NCI-H1436 (cell line): Measurements from ENCODE around the gene ARFGAP2.

ENCODE experiments used
- DNase-seq: peaks from one replicate; lab custom pipeline; 2025; lab: John Stamatoyannopoulos, UW

The ARFGAP2 gene

GRCh38 chr11:47186700-47187695 lies 10.3 kb upstream of the ARFGAP2 start:
- DNase-seq: peak; percentile 55

- peak; percentile 9 for DNase-seq
These were observed 9.5 kb upstream of the ARFGAP2 start, which contains the start of gene PACSIN3 for GRCh38 chr11:47186076-47186699. PACSIN3 (minus strand) TSS chr11:47186434; CDS start chr11:47182727, 3,707 bp downstream.

- no peak for DNase-seq
These were observed 8.8 kb upstream of the ARFGAP2 start for GRCh38 chr11:47185305-47186075.

- no peak for DNase-seq
These were observed 8.1 kb upstream of the ARFGAP2 start for GRCh38 chr11:47184711-47185304.

GRCh38 chr11:47183969-47184368 lies 7.3 kb upstream of the ARFGAP2 start:
- DNase-seq: no peak

- DNase-seq: no peak
These were observed 6.6 kb upstream of the ARFGAP2 start for GRCh38 chr11:47183031-47183856.

- no peak for DNase-seq
These were observed 5.7 kb upstream of the ARFGAP2 start for GRCh38 chr11:47182380-47182779.

- no peak for DNase-seq
These were observed 4.6 kb upstream of the ARFGAP2 start for GRCh38 chr11:47181271-47181670.

DNA sequence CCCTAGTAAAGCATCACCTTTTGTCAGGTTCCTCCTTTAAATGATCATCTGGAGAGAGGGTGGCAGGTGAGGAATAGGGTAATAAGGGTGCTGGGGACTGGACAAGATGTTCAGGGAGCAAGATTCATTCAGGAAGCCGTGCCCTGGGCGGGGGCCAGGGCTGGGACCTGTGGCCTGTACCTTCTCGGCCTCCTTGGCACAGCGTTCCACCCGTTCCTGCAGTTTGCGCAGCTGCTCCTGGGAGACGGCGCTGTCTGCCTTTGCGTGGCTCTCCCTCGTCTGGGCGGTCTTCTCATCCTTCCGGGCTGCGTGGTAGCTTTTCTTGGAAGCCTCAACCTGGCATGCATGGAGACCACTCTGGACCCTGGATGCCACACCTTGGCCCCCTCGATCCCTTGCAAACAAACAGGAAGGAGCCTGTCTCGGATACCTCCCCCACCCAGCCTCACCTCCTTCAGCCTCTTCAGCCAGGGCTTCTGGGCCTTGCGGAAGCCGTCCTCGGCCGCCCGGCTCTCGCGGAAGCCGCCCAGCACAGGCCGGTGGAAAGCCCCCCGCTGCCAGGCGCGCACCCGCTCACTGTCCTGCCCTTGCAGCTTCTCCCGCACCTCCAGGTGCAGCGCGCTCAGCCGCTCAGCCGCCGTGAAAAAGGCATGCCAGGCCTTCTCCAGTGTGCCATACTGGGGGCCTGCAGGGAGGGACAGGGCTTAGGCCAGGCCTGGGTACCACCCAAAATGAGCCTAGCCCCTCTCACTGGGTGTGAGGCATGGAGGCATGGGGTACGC lies 3.5 kb upstream of the ARFGAP2 start:
- no peak for DNase-seq

DNA sequence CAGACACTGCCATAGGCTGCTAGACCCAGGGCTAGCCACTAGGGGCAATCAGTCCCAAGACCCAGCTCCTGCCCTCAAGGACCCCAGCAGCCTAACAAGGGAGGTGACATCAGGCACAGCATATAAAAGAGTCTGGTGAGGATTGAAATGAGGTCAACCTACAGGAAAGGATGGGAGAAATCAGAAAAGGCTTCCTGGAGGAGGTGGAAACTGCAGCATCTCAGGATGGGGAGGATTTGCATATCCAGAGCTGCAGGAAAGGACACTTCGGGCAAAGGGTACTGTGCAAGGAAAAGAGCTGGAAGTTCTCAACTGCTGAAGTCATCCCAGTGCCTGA lies 2.9 kb upstream of the ARFGAP2 start:
- DNase-seq: peak; percentile 36

- DNase-seq: no peak
These were observed 2.3 kb upstream of the ARFGAP2 start for GRCh38 chr11:47178737-47179654.

DNA sequence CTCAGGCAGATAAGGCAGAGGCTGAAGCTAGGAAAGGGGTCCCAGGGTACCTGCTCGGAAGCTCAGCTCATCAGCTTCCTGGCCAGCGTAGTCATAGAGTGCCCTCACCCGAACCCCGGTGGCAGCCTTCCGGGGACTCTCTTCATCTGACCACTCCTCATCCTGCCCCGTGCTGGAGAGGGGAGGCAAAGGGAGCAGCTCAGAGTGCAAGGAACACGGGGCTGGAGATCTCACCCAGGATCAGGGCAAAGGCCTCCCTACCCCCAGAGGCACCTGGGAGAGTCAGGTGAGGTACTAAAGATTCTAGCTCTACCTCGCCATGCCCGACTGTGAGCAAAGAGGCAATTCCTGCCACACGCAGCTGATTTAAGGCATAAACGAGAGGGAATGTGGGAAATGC lies 1.6 kb upstream of the ARFGAP2 start:
- DNase-seq: no peak

- no peak for DNase-seq
These were observed 1.2 kb upstream of the ARFGAP2 start for GRCh38 chr11:47177846-47178245.

GRCh38 chr11:47177229-47177845 lies 658 bp upstream of the ARFGAP2 start:
- DNase-seq: peak; percentile 68

DNA sequence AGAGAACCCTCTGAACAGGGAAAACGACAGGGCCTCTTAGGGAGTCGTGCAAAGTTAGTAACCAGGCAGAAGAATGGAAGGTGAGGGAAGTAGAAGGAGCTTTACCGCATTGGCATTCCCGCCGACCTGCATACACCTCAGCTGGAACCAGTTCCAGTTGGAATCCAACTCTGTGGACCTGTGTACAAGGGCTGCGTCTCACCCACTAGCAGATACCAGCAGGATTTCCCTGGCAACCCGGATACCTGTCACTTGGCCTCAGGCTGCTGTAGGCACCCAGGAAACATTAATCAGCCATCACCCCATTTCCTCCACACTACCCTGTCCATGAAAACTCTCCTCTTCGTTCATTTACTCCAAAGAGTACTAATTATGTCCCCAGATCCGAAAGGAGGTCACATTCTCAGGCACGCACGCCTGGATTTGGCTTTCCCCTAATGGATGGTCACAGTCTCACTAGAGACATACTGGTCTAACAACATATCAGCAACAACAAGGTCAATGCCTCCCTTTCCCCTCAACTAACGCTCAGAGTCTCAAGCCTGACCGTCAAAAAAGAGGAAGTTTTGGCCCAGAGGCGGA lies 842 bp downstream of the ARFGAP2 start:
- DNase-seq: no peak

- no peak for DNase-seq
These were observed 3.8 kb downstream of the ARFGAP2 start for GRCh38 chr11:47172740-47173336.

GRCh38 chr11:47171856-47172255 lies 4.8 kb downstream of the ARFGAP2 start:
- no peak for DNase-seq
